IMR-90 (cell line): ENCODE data around the gene DMD. TPM values are rescaled to one million over a fixed set of nuclear protein-coding genes. Genes with fewer than 3 reads are reported as not detected.

ENCODE experiments used
- ATAC-seq: fragments of 200-7000 bp; cut with Tn5 transposase; 2 replicates; pipeline ENCODE4 v1.9.1; 2020; ENCODE audit warnings: low read depth, mild to moderate bottlenecking, moderate library complexity
- BruUV-seq: library from RNA; stranded (reverse); fragments of 400-500 nt; replicated peaks from 2 replicates; lab custom pipeline; 2021; lab: Mats Ljungman, UMichigan
- CTCF ChIA-PET: fragments of 300-600 bp; formaldehyde crosslinking; extraction: SDS; loops from one replicate; lab custom pipeline; 2021; ENCODE audit warnings: antibody characterized with exemption; lab: Yijun Ruan, JAX
- POLR2A ChIA-PET: fragments of 300-600 bp; sonication (Branson Sonifier 250); formaldehyde crosslinking; loops from one replicate; lab custom pipeline; 2022; ENCODE audit warnings: antibody characterized with exemption; ENCODE audit not compliant: unreplicated experiment; lab: Charles Lee
- DNase-seq: peaks from one replicate; pipeline ENCODE4 v3.0.0; 2013
- H2AFZ ChIP-seq: replicated peaks from 2 replicates; pipeline ENCODE3; 2013; ENCODE audit warnings: low read length, mild to moderate bottlenecking; ENCODE audit not compliant: poor library complexity
- H2AK5ac ChIP-seq: 2 replicates; pipeline ENCODE4 v1.6.1; 2013; ENCODE audit warnings: low read depth, low read length, inconsistent platforms
- H2AK9ac ChIP-seq: replicated peaks from 2 replicates; pipeline ENCODE3; 2013; ENCODE audit warnings: mild to moderate bottlenecking, low read depth, low read length, moderate library complexity; ENCODE audit not compliant: poor library complexity
- H2BK120ac ChIP-seq: 2 replicates; pipeline ENCODE4 v1.6.1; 2013; ENCODE audit warnings: low read depth, low read length, inconsistent platforms
- H2BK15ac ChIP-seq: 3 replicates; pipeline ENCODE4 v1.6.1; 2013; ENCODE audit warnings: low read depth, low read length, inconsistent platforms
- H2BK20ac ChIP-seq: 2 replicates; pipeline ENCODE4 v1.6.1; 2013; ENCODE audit warnings: low read depth, mild to moderate bottlenecking, inconsistent platforms, low read length, moderate library complexity
- H2BK5ac ChIP-seq: 2 replicates; pipeline ENCODE4 v1.6.1; 2013; ENCODE audit warnings: mild to moderate bottlenecking, low read depth, low read length, inconsistent platforms; ENCODE audit not compliant: poor library complexity, severe bottlenecking
- H3K14ac ChIP-seq: replicated peaks from 2 replicates; pipeline ENCODE4 v1.6.1; 2013; ENCODE audit warnings: low read depth, low read length, inconsistent platforms
- H3K18ac ChIP-seq: 2 replicates; pipeline ENCODE4 v1.6.1; 2013; ENCODE audit warnings: low read depth, low read length, control low read depth
- H3K23ac ChIP-seq: 2 replicates; pipeline ENCODE4 v1.6.1; 2013; ENCODE audit warnings: low read depth, low read length, inconsistent platforms
- H3K27ac ChIP-seq: 2 replicates; pipeline ENCODE4 v1.5.1; 2013; ENCODE audit warnings: mild to moderate bottlenecking, control low read depth, low read length; ENCODE audit not compliant: insufficient read depth
- H3K27me3 ChIP-seq: 2 replicates; pipeline ENCODE4 v1.6.1; 2013; ENCODE audit warnings: low read length; ENCODE audit not compliant: control insufficient read depth, insufficient read depth
- H3K36me3 ChIP-seq: 2 replicates; pipeline ENCODE4 v1.6.1; 2013; ENCODE audit warnings: low read length, mixed read lengths; ENCODE audit not compliant: control insufficient read depth, insufficient read depth
- H3K4ac ChIP-seq: 2 replicates; pipeline ENCODE4 v1.6.1; 2013; ENCODE audit warnings: low read depth, low read length, inconsistent platforms
- H3K4me1 ChIP-seq: 2 replicates; pipeline ENCODE4 v1.6.1; 2013; ENCODE audit warnings: low read length, mixed read lengths; ENCODE audit not compliant: control insufficient read depth, insufficient read depth
- H3K4me2 ChIP-seq: 2 replicates; pipeline ENCODE4 v1.6.1; 2013; ENCODE audit warnings: low read depth, mild to moderate bottlenecking, control low read depth, low read length, moderate library complexity
- H3K4me3 ChIP-seq: 2 replicates; pipeline ENCODE4 v1.5.1; 2013; ENCODE audit warnings: low read depth, mild to moderate bottlenecking, control low read depth, low read length, moderate library complexity; ENCODE audit not compliant: insufficient read depth
- H3K56ac ChIP-seq: 2 replicates; pipeline ENCODE4 v1.6.1; 2013; ENCODE audit warnings: low read length, inconsistent platforms; ENCODE audit not compliant: insufficient read depth; ENCODE audit errors: extremely low read depth
- H3K79me1 ChIP-seq, 2 experiments: 2 replicates each; pipeline ENCODE4 v1.6.1; 2013; ENCODE audit warnings: low read length in 2 of 2, inconsistent platforms in 1 of 2, low read depth in 1 of 2
- H3K9ac ChIP-seq: 2 replicates; pipeline ENCODE4 v1.6.1; 2013; ENCODE audit warnings: low read depth, low read length, control low read depth
- H3K9me1 ChIP-seq: 2 replicates; pipeline ENCODE4 v1.6.1; 2013; ENCODE audit warnings: low read length, inconsistent platforms; ENCODE audit not compliant: insufficient read depth
- H3K9me3 ChIP-seq: 2 replicates; pipeline ENCODE4 v1.6.1; 2013; ENCODE audit warnings: low read length; ENCODE audit not compliant: control insufficient read depth, insufficient read depth
- H4K20me1 ChIP-seq: 2 replicates; pipeline ENCODE4 v1.6.1; 2013; ENCODE audit warnings: low read length, inconsistent platforms; ENCODE audit not compliant: insufficient read depth
- H4K5ac ChIP-seq: 2 replicates; pipeline ENCODE4 v1.6.1; 2013; ENCODE audit warnings: mild to moderate bottlenecking, low read depth, low read length, control low read depth
- H4K8ac ChIP-seq, 2 experiments: 2 replicates each; pipeline ENCODE4 v1.6.1; 2013; ENCODE audit warnings: low read depth in 2 of 2, low read length in 2 of 2, control low read depth in 1 of 2, inconsistent platforms in 1 of 2
- H4K91ac ChIP-seq: 2 replicates; pipeline ENCODE4 v1.6.1; 2013; ENCODE audit warnings: low read depth, low read length, inconsistent platforms; ENCODE audit not compliant: insufficient read depth
- CEBPB ChIP-seq: IDR thresholded peaks from 2 replicates; pipeline ENCODE4 v1.6.1; 2012; ENCODE audit warnings: low read depth, low read length, improper control_type of control experiment
- MAZ ChIP-seq: IDR thresholded peaks from 2 replicates; pipeline ENCODE4 v1.6.1; 2012; ENCODE audit warnings: low read depth, mild to moderate bottlenecking, low read length, improper control_type of control experiment, moderate library complexity, borderline replicate concordance
- POLR2A ChIP-seq: IDR thresholded peaks from 2 replicates; pipeline ENCODE4 v1.6.1; 2012; ENCODE audit warnings: mild to moderate bottlenecking, low read depth, low read length
- RFX5 ChIP-seq: IDR thresholded peaks from 2 replicates; pipeline ENCODE4 v1.8.0; 2012; ENCODE audit warnings: low read depth, mild to moderate bottlenecking, low read length, moderate library complexity
- SMC3 ChIP-seq: fragments of 150-350 bp; IDR thresholded peaks from 2 replicates; pipeline ENCODE4 v1.6.1; 2016; ENCODE audit warnings: low read depth, mild to moderate bottlenecking, antibody characterized with exemption, low read length, moderate library complexity
- USF2 ChIP-seq: fragments of 150-350 bp; IDR thresholded peaks from 2 replicates; pipeline ENCODE4 v1.6.1; 2017; ENCODE audit warnings: mild to moderate bottlenecking, antibody characterized with exemption, low read length, low read depth
- WGBS, 2 experiments: methylation state at CpG; one replicate each; pipeline versions ENCODE4 v1.1.5 to v1.1.7; 2013; ENCODE audit warnings: missing lambda C conversion rate in 2 of 2; ENCODE audit not compliant: insufficient read length in 1 of 2; ENCODE audit errors: extremely low coverage in 2 of 2; 5-methylcytosine and 5-hydroxymethylcytosine counted together
- dilution Hi-C: fragments of 300-500 bp; cut with HindIII; formaldehyde crosslinking; loops from one replicate; pipeline ENCODE4 v1.14.3; 2018; ENCODE audit warnings: low sequenced_read_pairs; ENCODE audit not compliant: unreplicated experiment
- in situ Hi-C: fragments of 300-500 bp; cut with MboI; formaldehyde crosslinking; loops from 3 replicates; pipeline ENCODE4 v1.14.3; 2019; ENCODE audit warnings: low sequenced_read_pairs, inconsistent platforms, mixed read lengths
- intact Hi-C: fragments of 100-400 bp; cut with micrococcal nuclease; formaldehyde crosslinking; loops from 2 replicates; pipeline ENCODE4 v1.10.0; 2022
- polyA plus RNA-seq, 3 experiments: library from polyadenylated mRNA; depleted of rRNA; stranded (reverse); fragments of >200 nt; gene quantifications; 2 replicates each; pipeline ENCODE4 v1.2.3, GENCODE V29; 2012; ENCODE audit warnings: low replicate concordance in 1 of 3
- total RNA-seq: library from RNA; depleted of rRNA; stranded (reverse); fragments of >200 nt; gene quantifications from 2 replicates; pipeline ENCODE4 v1.2.3, GENCODE V29; 2012

Gene DMD
- total and polyA plus RNA-seq, 2 of the 4 experiments (the other 2 are of a cell fraction): 6.6 to 11.8 TPM

- H3K79me1 ChIP-seq: no peaks in the 10 kb centered on the region
- peak; percentile 17 for DNase-seq
- no peaks in the 10 kb centered on the region for H3K4me1 ChIP-seq
- H3K36me3 ChIP-seq: no peaks in the 10 kb centered on the region
- no peak overlapping the region for H2AK5ac ChIP-seq
- no peak overlapping the region for H3K4ac ChIP-seq
- no peak overlapping the region for H2BK15ac ChIP-seq
- TF ChIP-seq RFX5 (no peak), POLR2A (no peak), SMC3 (no peak), USF2 (no peak), CEBPB (no peak), MAZ (no peak)
- no peak overlapping the region for H3K23ac ChIP-seq
- ChIA-PET POLR2A (no interaction called here), CTCF (no interaction called here)
- in situ Hi-C loops: no loop called here
- H3K27me3 ChIP-seq: no peaks in the 10 kb centered on the region
- no peak overlapping the region for H3K4me2 ChIP-seq
- no peak overlapping the region for H4K5ac ChIP-seq
- no TSS peak for BruUV-seq
- no peaks in the 10 kb centered on the region for H4K20me1 ChIP-seq
- intact Hi-C loops: no loop called here
- no peak overlapping the region for H2AFZ ChIP-seq
- H4K8ac ChIP-seq: no peak overlapping the region
- no peak overlapping the region for H3K18ac ChIP-seq
- H3K27ac ChIP-seq: no peak overlapping the region
- no peak overlapping the region for H2BK120ac ChIP-seq
- H2BK20ac ChIP-seq: no peak overlapping the region
- no CpG with 5 or more reads among the region's 1 CpG for WGBS, 2 experiments
- no peak overlapping the region for H4K91ac ChIP-seq
- ATAC-seq: no peak
- H2AK9ac ChIP-seq: no peak overlapping the region
- no peak overlapping the region for H3K14ac ChIP-seq
- no peaks in the 10 kb centered on the region for H3K9me3 ChIP-seq
- no peaks in the 10 kb centered on the region for H3K9me1 ChIP-seq
- no peak overlapping the region for H3K56ac ChIP-seq
- no peak overlapping the region for H3K4me3 ChIP-seq
- no peak overlapping the region for H2BK5ac ChIP-seq
- no peak overlapping the region for H3K9ac ChIP-seq
- dilution Hi-C loops: no loop called here
Measured at GRCh38 chrX:31237189-31237588, 1974.2 kb downstream of the DMD start.
